HCT116 (cell line): ENCODE data around the gene PKN2.
A peak's percentile ranks its signal among the peaks of the same experiment; 100 is the strongest.

Source experiments
- CTCF ChIP-seq, 3 experiments: fragments of 200-600 bp in 1 of 3; sonication (generic) in 1 of 3; IDR thresholded peaks in 2 of 3; conservative IDR thresholded peaks in 1 of 3; 2 replicates each; pipeline ENCODE4 v1.5.1; 2012 to 2017; ENCODE audit warnings: low read depth in 2 of 3, low read length in 2 of 3, antibody characterized with exemption in 1 of 3, borderline replicate concordance in 1 of 3, control low read depth in 1 of 3, mild to moderate bottlenecking in 1 of 3, mixed read lengths in 1 of 3, mixed run types in 1 of 3, moderate library complexity in 1 of 3; ENCODE audit not compliant: insufficient read depth in 1 of 3
- EZH2 ChIP-seq: fragments of 200-600 bp; sonication (generic); IDR thresholded peaks from 2 replicates; pipeline ENCODE4 v1.6.1; 2017; ENCODE audit warnings: antibody characterized with exemption, mixed run types
- EZH2phosphoT487 ChIP-seq: fragments of 200-600 bp; IDR thresholded peaks from 2 replicates; pipeline ENCODE4 v1.6.1; 2018; ENCODE audit warnings: antibody characterized with exemption, borderline replicate concordance
- JUND ChIP-seq: IDR thresholded peaks from 2 replicates; pipeline ENCODE4 v1.6.1; 2012
- MAX ChIP-seq: IDR thresholded peaks from 2 replicates; pipeline ENCODE4 v1.6.1; 2012
- POLR2A ChIP-seq: IDR thresholded peaks from 2 replicates; pipeline ENCODE4 v1.7.0; 2011; ENCODE audit warnings: borderline replicate concordance; ENCODE audit not compliant: insufficient read depth, insufficient read length; ENCODE audit errors: extremely low read depth
- POLR2AphosphoS5 ChIP-seq: IDR thresholded peaks from 2 replicates; pipeline ENCODE4 v1.6.1; 2011; ENCODE audit warnings: mild to moderate bottlenecking, low read depth, low read length, moderate library complexity
- RAD21 ChIP-seq: IDR thresholded peaks from 2 replicates; pipeline ENCODE4 v1.6.1; 2012; ENCODE audit warnings: low read depth, mild to moderate bottlenecking
- REST ChIP-seq: IDR thresholded peaks from 2 replicates; pipeline ENCODE4 v1.6.1; 2012; ENCODE audit warnings: low read depth
- SP1 ChIP-seq: IDR thresholded peaks from 2 replicates; pipeline ENCODE4 v1.6.1; 2012; ENCODE audit warnings: low read depth
- YY1 ChIP-seq: IDR thresholded peaks from 2 replicates; pipeline ENCODE4 v1.6.1; 2011; ENCODE audit warnings: low read length, low read depth, moderate library complexity, mild to moderate bottlenecking; ENCODE audit not compliant: insufficient replicate concordance; ENCODE audit errors: extremely low read depth
- ZBTB33 ChIP-seq: IDR thresholded peaks from 2 replicates; pipeline ENCODE4 v1.6.1; 2011; ENCODE audit warnings: mild to moderate bottlenecking, low read length, moderate library complexity; ENCODE audit not compliant: insufficient replicate concordance; ENCODE audit errors: extremely low read depth
- ZFX ChIP-seq: fragments of 450-650 bp; IDR thresholded peaks from 2 replicates; pipeline ENCODE4 v1.6.1; 2017
- ZNF274 ChIP-seq: fragments of 200-500 bp; sonication (Bioruptor generic); IDR thresholded peaks from 2 replicates; pipeline ENCODE4 v1.6.1; 2014; ENCODE audit warnings: mild to moderate bottlenecking, low read depth, low read length, inconsistent platforms

GRCh38 chr1:88763649-88764406, 79.8 kb downstream of the PKN2 start:
- TF ChIP-seq CTCF (IDR thresholded peaks at IDR 0.05 in 2 of 3, conservative IDR thresholded peaks at IDR 0.05 in 1 of 3; ENCODE audit: borderline replicate concordance in 1 of 3, insufficient read depth in 1 of 3, low read depth in 2 of 3, low read length in 2 of 3) (no peak), POLR2A (no peak), EZH2phosphoT487 (no peak), YY1 (no peak), POLR2AphosphoS5 (no peak), REST (no peak), EZH2 (no peak), SP1 (0 out of 2 replicates have a peak, but pooled peaks have one; percentile 6), ZBTB33 (no peak), ZNF274 (no peak), JUND (no peak), MAX (no peak), ZFX (no peak), RAD21 (no peak)
